Heart left ventricle (tissue), 16 donors: Measurements from ENCODE around the gene BCL2A1. TPM values are rescaled to one million over a fixed set of nuclear protein-coding genes. Genes with fewer than 3 reads are reported as not detected.

ENCODE experiments used
- ATAC-seq, 4 donors: fragments of 200-7000 bp; cut with Tn5 transposase; one replicate each; pipeline ENCODE4 v1.9.1; 2020 to 2022; ENCODE audit warnings: moderate library complexity in 4 of 4, mild to moderate bottlenecking in 3 of 4, moderate number of reproducible peaks in 1 of 4
- DNase-seq, 5 donors: peaks; one replicate each; pipeline ENCODE4 v3.0.0-alpha.2; 2020
- H3K27ac ChIP-seq, 12 donors: fragments of 200-600 bp; sonication (generic) in 4 of 12; one replicate each; pipeline versions ENCODE4 v1.5.0 to v1.8.0; 2016 to 2022; ENCODE audit warnings: mild to moderate bottlenecking in 2 of 12
- H3K27me3 ChIP-seq, 9 donors: fragments of 200-600 bp; sonication (generic) in 2 of 9; one replicate each; pipeline versions ENCODE4 v1.5.1 to v1.8.0; 2016 to 2022; ENCODE audit warnings: mild to moderate bottlenecking in 3 of 9
- H3K36me3 ChIP-seq, 9 donors: fragments of 200-600 bp; sonication (generic) in 2 of 9; one replicate each; pipeline versions ENCODE4 v1.5.0 to v1.8.0; 2018 to 2022; ENCODE audit warnings: mild to moderate bottlenecking in 2 of 9
- H3K4me1 ChIP-seq, 12 donors: fragments of 200-600 bp; sonication (generic) in 4 of 12; one replicate each; pipeline versions ENCODE4 v1.5.0 to v1.8.0; 2016 to 2022; ENCODE audit warnings: mild to moderate bottlenecking in 3 of 12
- H3K4me3 ChIP-seq, 12 donors: fragments of 200-600 bp; sonication (generic) in 4 of 12; one replicate each; pipeline versions ENCODE4 v1.5.0 to v1.8.0; 2017 to 2022; ENCODE audit warnings: mild to moderate bottlenecking in 9 of 12, moderate library complexity in 4 of 12
- H3K9me3 ChIP-seq, 12 donors: fragments of 200-600 bp; sonication (generic) in 4 of 12; one replicate each; pipeline versions ENCODE4 v1.5.0 to v1.8.0; 2016 to 2022; ENCODE audit warnings: mild to moderate bottlenecking in 1 of 12
- POLR2A ChIP-seq, 2 donors: fragments of 450-650 bp; IDR thresholded peaks; one replicate each; pipeline ENCODE4 v1.6.1; 2017; ENCODE audit warnings: antibody characterized with exemption in 2 of 2, mild to moderate bottlenecking in 2 of 2, moderate library complexity in 2 of 2
- WGBS, 4 donors: extraction: QIAGEN DNeasy Blood & Tissue Kit in 2 of 4; methylation state at CpG; one replicate each; pipeline versions ENCODE4 v1.1.5 to v1.1.7; 2013 to 2018; 5-methylcytosine and 5-hydroxymethylcytosine counted together
- intact Hi-C, 10 donors: fragments of 100-400 bp; cut with DNase I; formaldehyde crosslinking; loops; one replicate each; pipeline versions ENCODE4 v1.11.1 to v1.14.2; 2022
- polyA plus RNA-seq, 2 donors: library from polyadenylated mRNA; stranded (reverse); fragments of 200-250 nt; gene quantifications; one replicate each; pipeline ENCODE4 v1.2.3, GENCODE V29; 2013
- total RNA-seq, 9 donors: library from RNA; depleted of rRNA in 2 of 9; stranded (reverse); fragments of >200 nt in 2 of 9; fragmentation: NEBNext Ultra II Directional in 3 of 9; extraction: Animal tissue kit (Norgen Biotek cat#: 25700) in 3 of 9; gene quantifications; one replicate each; pipeline versions ENCODE4 v1.1.0 to v1.2.4, GENCODE V29; 2016 to 2023
- TF ChIP-seq, protein P1 (sequence below), 12 donors: fragments of 200-600 bp; sonication (generic) in 4 of 12; IDR thresholded peaks; one replicate each; pipeline versions ENCODE4 v1.5.0 to v1.8.0; 2018 to 2022; ENCODE audit warnings: antibody characterized with exemption in 12 of 12, mild to moderate bottlenecking in 5 of 12
- donor health status: ischemic (EF 13 %, LVEDD 7.1; RV severe dilation, severe dysfunction).
- donor health status: healthy with polysubstance abuse.
- donor health status: DM: no; HTN: yes; CAD: no.
- donor health status: DM: no; HTN: no; CAD: no.
- donor health status: ischemic (EF 25% LVEDD 6.9; RV normal size, moderate dysfunction).
- donor health status: ischemic (EF 25% LVEDD 5.7; RV mildly dilated, moderate dysfunction).
- donor health status: healthy.
- donor health status: DM: yes; HTN: yes; CAD: no.
- donor health status: ischemic (EF 35%, LVEDD 5.7; RV mildly dilated, moderate dysfunction).
- donor health status: nonischemic (EF 11% LVEDD 7.7; RV severe dilation, severe dysfunction).
- donor health status: DM: yes; HTN: yes; CAD: no.
- donor health status: PGD.
- donor health status: ischemic (EF 29% LVEDD 5.4; RV normal size, mild dysfunction).
- donor health status: nonischemic (EF 23%, LVEDD 6.1; RV moderate dilation, normal function).

The BCL2A1 gene
- total and polyA plus RNA-seq, 11 donors: 0.23 to 28.6 (median 0.99) TPM; not detected in 1

DNA sequence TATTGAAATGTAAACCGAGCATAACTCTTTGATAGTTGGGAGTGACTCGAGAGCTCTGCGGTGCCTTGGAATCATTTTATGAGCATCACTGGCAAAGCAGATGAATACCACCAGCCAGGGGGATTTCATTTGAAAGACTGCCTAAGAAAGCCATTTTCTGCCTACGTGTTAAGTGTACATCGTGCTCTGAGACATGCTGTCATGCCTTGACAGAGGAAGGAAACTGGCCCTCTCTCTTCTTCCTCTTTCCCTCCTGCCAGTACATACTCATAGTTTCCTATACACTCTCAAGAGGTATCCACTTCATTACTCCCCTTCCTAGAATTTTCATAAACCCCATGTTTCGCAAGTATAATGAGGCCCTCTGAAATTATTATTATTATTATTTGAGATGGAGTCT, 8.8 kb downstream of the BCL2A1 start:
- H3K4me1 ChIP-seq: peaks cover 0 to 19% (median 0%) of the 10 kb centered on the region in 12 donors
- peak overlapping the region in 1 of 12 donors; percentile 38 for H3K27ac ChIP-seq
- H3K36me3 ChIP-seq: no peaks in the 10 kb centered on the region
- DNase-seq (no peak), ATAC-seq (peak in 1 of 4 donors; percentile 72)
- WGBS, 4 donors: 81 to 87% (median 83%) methylated on average over 6 of the region's 6 CpGs
- intact Hi-C loops: no loop called here
- no peak for TF ChIP-seq POLR2A (IDR thresholded peaks at IDR 0.05)
- TF ChIP-seq, protein P1, sequence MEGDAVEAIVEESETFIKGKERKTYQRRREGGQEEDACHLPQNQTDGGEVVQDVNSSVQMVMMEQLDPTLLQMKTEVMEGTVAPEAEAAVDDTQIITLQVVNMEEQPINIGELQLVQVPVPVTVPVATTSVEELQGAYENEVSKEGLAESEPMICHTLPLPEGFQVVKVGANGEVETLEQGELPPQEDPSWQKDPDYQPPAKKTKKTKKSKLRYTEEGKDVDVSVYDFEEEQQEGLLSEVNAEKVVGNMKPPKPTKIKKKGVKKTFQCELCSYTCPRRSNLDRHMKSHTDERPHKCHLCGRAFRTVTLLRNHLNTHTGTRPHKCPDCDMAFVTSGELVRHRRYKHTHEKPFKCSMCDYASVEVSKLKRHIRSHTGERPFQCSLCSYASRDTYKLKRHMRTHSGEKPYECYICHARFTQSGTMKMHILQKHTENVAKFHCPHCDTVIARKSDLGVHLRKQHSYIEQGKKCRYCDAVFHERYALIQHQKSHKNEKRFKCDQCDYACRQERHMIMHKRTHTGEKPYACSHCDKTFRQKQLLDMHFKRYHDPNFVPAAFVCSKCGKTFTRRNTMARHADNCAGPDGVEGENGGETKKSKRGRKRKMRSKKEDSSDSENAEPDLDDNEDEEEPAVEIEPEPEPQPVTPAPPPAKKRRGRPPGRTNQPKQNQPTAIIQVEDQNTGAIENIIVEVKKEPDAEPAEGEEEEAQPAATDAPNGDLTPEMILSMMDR (IDR thresholded peaks at IDR 0.05): no peak
- H3K27me3 ChIP-seq: no peaks in the 10 kb centered on the region
- H3K9me3 ChIP-seq: no peaks in the 10 kb centered on the region
- no peak overlapping the region for H3K4me3 ChIP-seq

DNA sequence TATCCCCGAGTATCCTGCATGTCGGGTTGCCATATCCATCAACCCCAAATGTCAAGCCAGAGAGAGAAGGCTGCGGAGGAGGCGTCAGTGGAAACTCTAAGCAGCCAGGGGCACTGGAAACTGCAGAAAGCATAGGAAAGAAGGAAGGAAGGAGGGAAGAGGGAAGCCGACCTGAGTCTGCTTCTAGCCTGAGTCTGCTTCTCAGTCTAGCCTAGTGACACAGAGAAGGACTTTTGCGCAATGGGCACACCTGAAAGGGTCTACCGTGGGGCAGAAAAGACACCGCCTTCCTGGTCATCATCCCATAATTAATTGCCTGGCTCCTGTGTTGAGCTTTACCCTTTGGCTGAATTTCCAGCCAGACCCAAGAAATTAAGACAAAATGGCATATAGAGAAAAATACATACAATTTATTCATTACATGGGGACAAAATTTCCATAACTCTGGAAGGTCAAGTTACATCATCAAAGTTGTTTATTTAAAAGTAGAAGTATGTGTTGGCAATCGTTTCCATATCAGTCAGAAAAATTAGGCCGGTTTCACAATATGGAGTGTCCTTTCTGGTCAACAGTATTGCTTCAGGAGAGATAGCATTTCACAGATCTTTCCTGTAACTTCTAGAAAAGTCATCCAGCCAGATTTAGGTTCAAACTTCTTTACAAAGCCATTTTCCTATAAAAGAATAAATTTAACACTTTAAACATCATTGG, 10.3 kb downstream of the BCL2A1 start:
- Histone ChIP-seq H3K27me3 (no peaks in the 10 kb centered on the region), H3K4me1 (peaks cover 0 to 12% (median 0%) of the 10 kb centered on the region in 12 donors), H3K27ac (peak overlapping the region in 1 of 12 donors; percentile 29), H3K36me3 (no peaks in the 10 kb centered on the region), H3K9me3 (no peaks in the 10 kb centered on the region), H3K4me3 (no peak overlapping the region)
- no peak for ATAC-seq
- WGBS, 4 donors: 76 to 82% (median 80%) methylated on average over 10 of the region's 10 CpGs
- TF ChIP-seq POLR2A (IDR thresholded peaks at IDR 0.05): no peak
- TF ChIP-seq, protein P1 (IDR thresholded peaks at IDR 0.05): no peak
- no peak for DNase-seq
- intact Hi-C loops: no loop called here

DNA sequence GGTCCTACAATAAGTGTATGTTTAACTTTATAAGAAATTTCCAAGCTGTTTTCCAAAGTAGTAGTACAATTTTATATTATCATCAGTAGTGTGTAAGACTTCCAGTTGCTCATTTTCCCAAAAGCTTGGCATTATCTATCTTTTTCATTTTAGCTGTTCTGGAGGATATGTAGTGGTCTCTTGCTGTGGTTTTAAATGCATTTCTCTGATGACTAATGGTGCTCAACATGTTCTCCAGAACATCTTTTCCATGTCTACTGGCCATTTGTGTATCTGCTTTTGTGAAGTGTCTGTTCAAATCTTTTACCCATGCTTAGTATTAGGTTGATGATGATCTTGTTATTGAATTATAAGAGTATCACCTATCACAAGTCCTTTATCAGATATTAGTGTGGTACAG, 13.3 kb downstream of the BCL2A1 start:
- intact Hi-C loops: loop anchor here in 1 of 10 donors (10.0 kb wide), 1 partner anchor 57 kb away; no protein-coding TSS in a partner anchor
- Histone ChIP-seq H3K4me3 (no peak overlapping the region), H3K27ac (no peak overlapping the region), H3K27me3 (no peaks in the 10 kb centered on the region), H3K4me1 (peaks cover 0 to 33% (median 0%) of the 10 kb centered on the region in 12 donors), H3K9me3 (no peaks in the 10 kb centered on the region), H3K36me3 (no peaks in the 10 kb centered on the region)
- DNase-seq: no peak
- ATAC-seq: no peak
- TF ChIP-seq, protein P1 (IDR thresholded peaks at IDR 0.05): no peak
- no peak for TF ChIP-seq POLR2A (IDR thresholded peaks at IDR 0.05)

DNA sequence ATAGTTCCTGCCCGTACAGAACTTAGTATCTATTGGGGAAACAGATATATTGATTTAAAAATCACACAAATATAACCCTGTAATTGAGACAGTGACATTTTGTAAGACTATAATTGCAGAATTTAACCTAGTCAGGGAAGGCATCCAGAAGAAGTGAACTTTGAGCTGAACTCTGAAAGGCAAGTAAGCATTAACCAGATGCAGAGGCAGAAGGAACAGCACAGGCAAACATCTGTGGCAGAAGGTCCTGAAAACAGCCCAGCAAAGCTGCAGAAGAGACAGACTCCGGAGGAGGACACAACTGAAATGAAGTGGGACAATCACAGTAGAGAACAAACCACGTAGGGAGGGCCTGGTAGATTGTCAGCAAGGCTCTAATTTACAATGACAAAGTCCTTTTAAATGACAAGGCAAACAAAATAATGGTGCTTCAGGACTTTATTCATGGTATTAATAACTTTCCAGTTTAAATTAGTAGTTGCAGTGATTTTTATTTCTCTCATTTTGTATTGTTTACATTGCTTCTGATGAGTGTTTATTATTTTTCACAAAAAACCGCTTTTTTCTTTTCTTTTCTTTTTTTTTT, 14.5 kb downstream of the BCL2A1 start:
- WGBS, 4 donors: 71 to 76% (median 73%) methylated on average over 4 of the region's 4 CpGs
- ATAC-seq: no peak
- no peak overlapping the region for H3K27ac ChIP-seq
- no peaks in the 10 kb centered on the region for H3K9me3 ChIP-seq
- no peak overlapping the region for H3K4me3 ChIP-seq
- peaks cover 0 to 36% (median 0%) of the 10 kb centered on the region in 12 donors for H3K4me1 ChIP-seq
- no peaks in the 10 kb centered on the region for H3K36me3 ChIP-seq
- intact Hi-C loops: loop anchor here in 1 of 10 donors (10.0 kb wide), 1 partner anchor 58 kb away; no protein-coding TSS in a partner anchor
- no peak for DNase-seq
- H3K27me3 ChIP-seq: no peaks in the 10 kb centered on the region
- no peak for TF ChIP-seq POLR2A (IDR thresholded peaks at IDR 0.05)
- TF ChIP-seq, protein P1 (IDR thresholded peaks at IDR 0.05): no peak
